ENCODE data around the gene BSG. TPM values are rescaled to one million over a fixed set of nuclear protein-coding genes. Genes with fewer than 3 reads are reported as not detected.

Gene BSG
- total and polyA plus RNA-seq, 9 of the 15 experiments (the other 6 are each of a cell fraction or from before 2014, with no cell fraction given), result 4.6 to 495 (median 187) TPM

DNA sequence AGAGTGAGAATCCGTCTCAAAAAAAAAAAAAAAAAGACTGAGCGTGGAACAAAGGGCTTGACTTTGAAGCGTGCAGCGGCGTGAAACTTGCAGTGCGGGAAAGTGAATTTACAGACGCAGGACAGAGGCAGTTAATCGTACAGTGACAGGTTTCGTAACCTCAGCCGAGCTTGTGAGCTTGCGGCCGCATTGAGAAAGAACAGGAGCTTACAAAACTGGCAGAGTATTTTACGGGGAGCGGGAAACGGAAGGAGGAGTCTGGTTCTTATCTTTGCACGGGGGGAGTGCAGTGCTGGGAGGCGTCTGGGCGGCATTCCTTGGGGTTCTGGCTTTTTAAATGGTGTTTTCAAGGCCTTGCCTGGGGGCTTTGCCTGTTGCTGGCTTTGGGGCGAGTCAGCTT, 6.0 kb upstream of the BSG start (continued):
- TF ChIP-seq, protein P1, sequence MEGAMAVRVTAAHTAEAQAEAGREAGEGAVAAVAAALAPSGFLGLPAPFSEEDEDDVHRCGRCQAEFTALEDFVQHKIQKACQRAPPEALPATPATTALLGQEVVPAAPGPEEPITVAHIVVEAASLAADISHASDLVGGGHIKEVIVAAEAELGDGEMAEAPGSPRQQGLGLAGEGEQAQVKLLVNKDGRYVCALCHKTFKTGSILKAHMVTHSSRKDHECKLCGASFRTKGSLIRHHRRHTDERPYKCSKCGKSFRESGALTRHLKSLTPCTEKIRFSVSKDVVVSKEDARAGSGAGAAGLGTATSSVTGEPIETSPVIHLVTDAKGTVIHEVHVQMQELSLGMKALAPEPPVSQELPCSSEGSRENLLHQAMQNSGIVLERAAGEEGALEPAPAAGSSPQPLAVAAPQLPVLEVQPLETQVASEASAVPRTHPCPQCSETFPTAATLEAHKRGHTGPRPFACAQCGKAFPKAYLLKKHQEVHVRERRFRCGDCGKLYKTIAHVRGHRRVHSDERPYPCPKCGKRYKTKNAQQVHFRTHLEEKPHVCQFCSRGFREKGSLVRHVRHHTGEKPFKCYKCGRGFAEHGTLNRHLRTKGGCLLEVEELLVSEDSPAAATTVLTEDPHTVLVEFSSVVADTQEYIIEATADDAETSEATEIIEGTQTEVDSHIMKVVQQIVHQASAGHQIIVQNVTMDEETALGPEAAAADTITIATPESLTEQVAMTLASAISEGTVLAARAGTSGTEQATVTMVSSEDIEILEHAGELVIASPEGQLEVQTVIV (CRISPR knock-in tag; IDR thresholded peaks at IDR 0.05; ENCODE audit: borderline replicate concordance), result no peak
- TF ChIP-seq, protein P2, sequence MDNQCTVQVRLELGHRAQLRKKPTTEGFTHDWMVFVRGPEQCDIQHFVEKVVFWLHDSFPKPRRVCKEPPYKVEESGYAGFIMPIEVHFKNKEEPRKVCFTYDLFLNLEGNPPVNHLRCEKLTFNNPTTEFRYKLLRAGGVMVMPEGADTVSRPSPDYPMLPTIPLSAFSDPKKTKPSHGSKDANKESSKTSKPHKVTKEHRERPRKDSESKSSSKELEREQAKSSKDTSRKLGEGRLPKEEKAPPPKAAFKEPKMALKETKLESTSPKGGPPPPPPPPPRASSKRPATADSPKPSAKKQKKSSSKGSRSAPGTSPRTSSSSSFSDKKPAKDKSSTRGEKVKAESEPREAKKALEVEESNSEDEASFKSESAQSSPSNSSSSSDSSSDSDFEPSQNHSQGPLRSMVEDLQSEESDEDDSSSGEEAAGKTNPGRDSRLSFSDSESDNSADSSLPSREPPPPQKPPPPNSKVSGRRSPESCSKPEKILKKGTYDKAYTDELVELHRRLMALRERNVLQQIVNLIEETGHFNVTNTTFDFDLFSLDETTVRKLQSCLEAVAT (IDR thresholded peaks at IDR 0.05), result 0 out of 4 replicates have a peak, but pooled peaks of 1 of the 2 experiments have one; percentile 38
- TF ChIP-seq RNF2 (IDR thresholded peaks at IDR 0.05), result peak; percentile 61; the same call in 1 of the 2 replicates
- peak; percentile 55 for TF ChIP-seq POLR2A (conservative IDR thresholded peaks at IDR 0.05)
- no peak for TF ChIP-seq PHF8 (IDR thresholded peaks at IDR 0.05; ENCODE audit: borderline replicate concordance, low read length)
- no peak for TF ChIP-seq MYBL2 (IDR thresholded peaks at IDR 0.05; ENCODE audit: low read depth)
- no peak for TF ChIP-seq MYBL2 (CRISPR knock-in tag; IDR thresholded peaks at IDR 0.05; ENCODE audit: borderline replicate concordance)
- TF ChIP-seq, protein P3, sequence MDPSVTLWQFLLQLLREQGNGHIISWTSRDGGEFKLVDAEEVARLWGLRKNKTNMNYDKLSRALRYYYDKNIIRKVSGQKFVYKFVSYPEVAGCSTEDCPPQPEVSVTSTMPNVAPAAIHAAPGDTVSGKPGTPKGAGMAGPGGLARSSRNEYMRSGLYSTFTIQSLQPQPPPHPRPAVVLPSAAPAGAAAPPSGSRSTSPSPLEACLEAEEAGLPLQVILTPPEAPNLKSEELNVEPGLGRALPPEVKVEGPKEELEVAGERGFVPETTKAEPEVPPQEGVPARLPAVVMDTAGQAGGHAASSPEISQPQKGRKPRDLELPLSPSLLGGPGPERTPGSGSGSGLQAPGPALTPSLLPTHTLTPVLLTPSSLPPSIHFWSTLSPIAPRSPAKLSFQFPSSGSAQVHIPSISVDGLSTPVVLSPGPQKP (CRISPR knock-in tag; IDR thresholded peaks at IDR 0.05), result no peak
- TF ChIP-seq CHCHD3 (CRISPR knock-in tag; IDR thresholded peaks at IDR 0.05), result no peak
- peak; percentile 72 for TF ChIP-seq CEBPG (CRISPR knock-in tag; IDR thresholded peaks at IDR 0.05)
- peak; percentile 73 to 90 for TF ChIP-seq CEBPG (tag; conservative IDR thresholded peaks at IDR 0.05 in 1 of 2, IDR thresholded peaks at IDR 0.05 in 1 of 2)
- peak; percentile 43; the same call in 1 of the 2 replicates for TF ChIP-seq HDAC2 (IDR thresholded peaks at IDR 0.05)
- TF ChIP-seq THAP12 (CRISPR knock-in tag; IDR thresholded peaks at IDR 0.05), result no peak
- peak; percentile 50; the same call in 1 of the 2 replicates for TF ChIP-seq SMARCC2 (IDR thresholded peaks at IDR 0.05; ENCODE audit: low read depth)
- TF ChIP-seq, protein P4, sequence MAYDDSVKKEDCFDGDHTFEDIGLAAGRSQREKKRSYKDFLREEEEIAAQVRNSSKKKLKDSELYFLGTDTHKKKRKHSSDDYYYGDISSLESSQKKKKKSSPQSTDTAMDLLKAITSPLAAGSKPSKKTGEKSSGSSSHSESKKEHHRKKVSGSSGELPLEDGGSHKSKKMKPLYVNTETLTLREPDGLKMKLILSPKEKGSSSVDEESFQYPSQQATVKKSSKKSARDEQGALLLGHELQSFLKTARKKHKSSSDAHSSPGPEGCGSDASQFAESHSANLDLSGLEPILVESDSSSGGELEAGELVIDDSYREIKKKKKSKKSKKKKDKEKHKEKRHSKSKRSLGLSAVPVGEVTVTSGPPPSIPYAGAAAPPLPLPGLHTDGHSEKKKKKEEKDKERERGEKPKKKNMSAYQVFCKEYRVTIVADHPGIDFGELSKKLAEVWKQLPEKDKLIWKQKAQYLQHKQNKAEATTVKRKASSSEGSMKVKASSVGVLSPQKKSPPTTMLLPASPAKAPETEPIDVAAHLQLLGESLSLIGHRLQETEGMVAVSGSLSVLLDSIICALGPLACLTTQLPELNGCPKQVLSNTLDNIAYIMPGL (CRISPR knock-in tag; IDR thresholded peaks at IDR 0.05), result no peak
- TF ChIP-seq ZBED1 (IDR thresholded peaks at IDR 0.05), result no peak
- TF ChIP-seq KDM4B (IDR thresholded peaks at IDR 0.05; ENCODE audit: borderline replicate concordance in 2 of 2, low read depth in 1 of 2), result no peak
- no peak for TF ChIP-seq ZNF217 (CRISPR knock-in tag; IDR thresholded peaks at IDR 0.05)
- TF ChIP-seq, protein P5, sequence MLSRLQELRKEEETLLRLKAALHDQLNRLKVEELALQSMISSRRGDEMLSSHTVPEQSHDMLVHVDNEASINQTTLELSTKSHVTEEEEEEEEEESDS (CRISPR knock-in tag; IDR thresholded peaks at IDR 0.05), result no peak
- no peak for TF ChIP-seq STAT5B (CRISPR knock-in tag; IDR thresholded peaks at IDR 0.05)
- no peak for TF ChIP-seq SAFB2 (IDR thresholded peaks at IDR 0.05; ENCODE audit: borderline replicate concordance, low read depth, low read length, severe bottlenecking)
